ENCODE measurements around the gene ADAM19.

DNA sequence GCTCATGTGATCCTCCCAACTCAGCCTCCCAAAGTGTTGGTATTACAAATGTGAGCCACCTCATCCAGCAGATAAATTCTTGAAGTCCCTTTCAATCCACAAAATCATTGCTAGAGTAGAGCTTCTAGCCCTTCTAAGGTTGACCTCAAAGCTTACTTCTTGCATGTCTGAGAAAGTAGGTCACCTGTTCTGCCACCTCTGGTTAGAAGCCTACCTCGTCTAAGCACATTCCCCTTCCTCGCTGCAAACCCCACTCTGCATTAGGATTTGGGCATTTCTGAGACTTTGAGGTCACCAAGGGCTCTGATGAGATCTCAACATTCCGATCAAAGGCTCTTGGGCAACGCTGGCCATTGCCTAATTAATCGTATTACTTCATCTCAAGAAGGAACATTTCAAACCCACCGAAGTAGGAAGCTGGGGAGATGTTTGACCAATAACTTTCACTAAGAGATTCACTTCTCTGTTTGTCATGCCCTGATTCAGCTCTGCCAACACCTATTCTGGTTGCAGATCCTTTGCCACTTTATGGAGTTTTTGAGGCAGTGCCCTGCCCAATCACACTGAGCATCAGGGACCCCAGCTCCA lies 8.6 kb downstream of the ADAM19 start:
- TF ChIP-seq, protein P1, sequence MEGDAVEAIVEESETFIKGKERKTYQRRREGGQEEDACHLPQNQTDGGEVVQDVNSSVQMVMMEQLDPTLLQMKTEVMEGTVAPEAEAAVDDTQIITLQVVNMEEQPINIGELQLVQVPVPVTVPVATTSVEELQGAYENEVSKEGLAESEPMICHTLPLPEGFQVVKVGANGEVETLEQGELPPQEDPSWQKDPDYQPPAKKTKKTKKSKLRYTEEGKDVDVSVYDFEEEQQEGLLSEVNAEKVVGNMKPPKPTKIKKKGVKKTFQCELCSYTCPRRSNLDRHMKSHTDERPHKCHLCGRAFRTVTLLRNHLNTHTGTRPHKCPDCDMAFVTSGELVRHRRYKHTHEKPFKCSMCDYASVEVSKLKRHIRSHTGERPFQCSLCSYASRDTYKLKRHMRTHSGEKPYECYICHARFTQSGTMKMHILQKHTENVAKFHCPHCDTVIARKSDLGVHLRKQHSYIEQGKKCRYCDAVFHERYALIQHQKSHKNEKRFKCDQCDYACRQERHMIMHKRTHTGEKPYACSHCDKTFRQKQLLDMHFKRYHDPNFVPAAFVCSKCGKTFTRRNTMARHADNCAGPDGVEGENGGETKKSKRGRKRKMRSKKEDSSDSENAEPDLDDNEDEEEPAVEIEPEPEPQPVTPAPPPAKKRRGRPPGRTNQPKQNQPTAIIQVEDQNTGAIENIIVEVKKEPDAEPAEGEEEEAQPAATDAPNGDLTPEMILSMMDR (IDR thresholded peaks at IDR 0.05; ENCODE audit: low read depth, low read length): no peak
- no peak for TF ChIP-seq EZH2phosphoT487 (IDR thresholded peaks at IDR 0.05; ENCODE audit: low read depth)

Measured in OCI-LY3 (cell line).